Measurements from ENCODE around the gene NCK2.

Gene NCK2

GRCh38 chr2:105808423-105809096 lies 63.8 kb downstream of the NCK2 start:
- no peak for DNase-seq

GRCh38 chr2:105809097-105809473 lies 64.4 kb downstream of the NCK2 start:
- Histone ChIP-seq H3K27me3 (replicated peaks) (no peaks in the 10 kb centered on the region), H3K27ac (no peak overlapping the region), H3K36me3 (replicated peaks) (no peaks in the 10 kb centered on the region), H3K4me3 (ENCODE audit: low read depth, low read length) (no peak overlapping the region)
- in situ Hi-C loops (cut with HindIII; ENCODE audit: low pct_ligation_motif_present, low sequenced_read_pairs) = no loop called here
- DNase-seq = no peak
- no peak for TF ChIP-seq CTCF (IDR thresholded peaks at IDR 0.05; ENCODE audit: low read depth, low read length, missing control alignments)

More at GRCh38 chr2:105808423-105809096, 63.8 kb downstream of the NCK2 start:
- no peaks in the 10 kb centered on the region for H3K36me3 ChIP-seq (replicated peaks)
- no peaks in the 10 kb centered on the region for H3K27me3 ChIP-seq (replicated peaks)
- no peak overlapping the region for H3K27ac ChIP-seq
- no peak for TF ChIP-seq CTCF (IDR thresholded peaks at IDR 0.05; ENCODE audit: low read depth, low read length, missing control alignments)
- H3K4me3 ChIP-seq (ENCODE audit: low read depth, low read length) = no peak overlapping the region
- in situ Hi-C loops (cut with HindIII; ENCODE audit: low pct_ligation_motif_present, low sequenced_read_pairs) = no loop called here

DNA sequence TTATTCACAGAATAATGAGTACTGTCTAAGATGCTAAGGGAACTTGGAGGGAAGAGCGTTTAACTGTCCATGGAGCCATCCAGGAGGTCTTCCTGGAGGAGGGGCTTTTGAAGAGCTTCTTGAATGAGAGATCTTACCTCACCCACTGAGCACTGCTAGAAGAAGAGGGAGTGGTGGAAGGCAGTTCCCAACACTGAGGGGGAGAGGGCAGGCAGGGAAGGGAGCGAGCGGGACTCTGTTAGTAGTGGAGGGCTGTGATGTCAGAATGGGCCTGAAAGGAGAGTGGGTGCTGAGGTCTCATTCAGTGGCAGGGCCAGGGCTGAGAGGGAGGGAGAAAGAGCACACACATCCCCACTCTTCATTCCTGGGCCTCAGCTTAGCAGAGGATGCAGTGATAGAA lies 65.0 kb downstream of the NCK2 start:
- H3K27me3 ChIP-seq (replicated peaks) = no peaks in the 10 kb centered on the region
- in situ Hi-C loops (cut with HindIII; ENCODE audit: low pct_ligation_motif_present, low sequenced_read_pairs) = no loop called here
- DNase-seq = no peak
- no peak overlapping the region for H3K27ac ChIP-seq
- H3K36me3 ChIP-seq (replicated peaks) = no peaks in the 10 kb centered on the region
- no peak overlapping the region for H3K4me3 ChIP-seq (ENCODE audit: low read depth, low read length)
- TF ChIP-seq CTCF (IDR thresholded peaks at IDR 0.05; ENCODE audit: low read depth, low read length, missing control alignments) = no peak

DNA sequence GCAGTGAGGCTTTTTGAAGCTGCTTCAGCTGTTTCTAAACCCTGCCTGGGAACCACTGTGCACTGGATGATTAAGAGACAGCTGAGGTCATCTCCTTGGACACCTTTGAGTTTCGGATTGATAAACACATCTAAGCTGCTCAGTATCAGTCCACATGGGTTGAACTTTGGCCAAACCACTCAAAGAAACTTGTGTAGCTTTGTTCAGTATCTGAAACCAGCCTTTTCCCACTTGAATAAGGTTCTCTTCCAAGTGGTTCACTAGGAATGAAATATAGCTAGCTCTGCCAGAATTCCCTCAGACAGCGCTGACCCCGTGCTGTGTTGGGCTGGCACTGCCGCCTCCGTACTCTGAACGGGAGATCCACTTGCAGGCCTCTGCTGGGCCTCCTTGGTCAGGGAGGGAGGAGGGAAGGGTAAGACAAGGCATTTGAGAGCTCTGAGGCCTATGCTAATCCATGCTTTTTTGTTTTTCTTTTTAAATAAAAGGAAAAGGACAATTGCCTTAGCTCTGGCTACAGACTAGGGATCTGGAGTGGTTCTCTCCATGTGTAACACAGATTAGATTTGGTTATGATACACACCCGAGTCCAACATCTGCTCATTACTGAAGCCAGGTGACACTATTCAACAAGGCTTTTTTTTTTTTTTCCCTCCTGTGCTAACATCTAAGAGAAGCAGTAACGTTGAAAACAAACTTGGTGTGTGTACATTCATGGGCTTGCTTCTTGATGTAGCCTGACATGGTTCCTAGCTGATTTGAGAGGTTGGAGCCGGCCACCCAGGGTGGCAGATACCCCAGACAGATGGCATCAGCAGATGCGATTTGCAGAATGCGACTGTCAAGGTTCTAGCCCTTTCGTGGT lies 67.7 kb downstream of the NCK2 start:
- Histone ChIP-seq H3K4me3 (ENCODE audit: low read depth, low read length) (no peak overlapping the region), H3K27me3 (replicated peaks) (no peaks in the 10 kb centered on the region), H3K36me3 (replicated peaks) (no peaks in the 10 kb centered on the region), H3K27ac (no peak overlapping the region)
- peak; percentile 61 for DNase-seq
- no peak for TF ChIP-seq CTCF (IDR thresholded peaks at IDR 0.05; ENCODE audit: low read depth, low read length, missing control alignments)
- in situ Hi-C loops (cut with HindIII; ENCODE audit: low pct_ligation_motif_present, low sequenced_read_pairs) = no loop called here

DNA sequence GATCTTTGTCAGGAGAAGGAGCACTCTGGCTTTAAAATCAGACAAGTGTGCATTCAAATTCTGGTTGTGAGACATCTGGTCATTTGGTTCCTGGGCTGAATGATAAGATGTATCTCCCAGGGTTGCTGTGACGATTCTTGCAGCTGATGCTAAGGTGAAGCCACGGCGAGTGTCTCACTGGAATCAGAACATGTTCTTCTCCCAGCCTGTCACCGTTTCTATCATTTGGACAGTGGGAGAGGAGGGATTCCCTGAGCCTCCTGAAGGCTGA lies 68.3 kb downstream of the NCK2 start:
- in situ Hi-C loops (cut with HindIII; ENCODE audit: low pct_ligation_motif_present, low sequenced_read_pairs) = no loop called here
- no peak for DNase-seq
- H3K27ac ChIP-seq = no peak overlapping the region
- TF ChIP-seq CTCF (IDR thresholded peaks at IDR 0.05; ENCODE audit: low read depth, low read length, missing control alignments) = no peak
- no peaks in the 10 kb centered on the region for H3K27me3 ChIP-seq (replicated peaks)
- no peak overlapping the region for H3K4me3 ChIP-seq (ENCODE audit: low read depth, low read length)
- no peaks in the 10 kb centered on the region for H3K36me3 ChIP-seq (replicated peaks)

Measured in brain microvascular endothelial cell (primary cell).